Kidney capillary endothelial cell (primary cell): ENCODE results near the gene SGMS1.
"Not testable (repeated sequence)": the region's sequence is repeated elsewhere in the genome, so short reads cannot be mapped to it uniquely, and the experiment has no call there.

Source experiments
- DNase-seq: peaks from one replicate; pipeline ENCODE4 v3.0.0-alpha.2; 2018; ENCODE audit warnings: low spot score

Gene SGMS1

GRCh38 chr10:50556237-50557120 is 67.3 kb downstream of the SGMS1 start:
- DNase-seq, result no peak

- DNase-seq, result no peak
These were observed 68.7 kb downstream of the SGMS1 start for GRCh38 chr10:50554995-50555568.

GRCh38 chr10:50554376-50554994 is 69.3 kb downstream of the SGMS1 start:
- DNase-seq, result no peak

GRCh38 chr10:50552771-50553535 is 70.8 kb downstream of the SGMS1 start:
- DNase-seq, result no peak

GRCh38 chr10:50552308-50552707 is 71.4 kb downstream of the SGMS1 start:
- no peak for DNase-seq

- no peak for DNase-seq
These were observed 71.9 kb downstream of the SGMS1 start for GRCh38 chr10:50551894-50552293.

GRCh38 chr10:50550291-50550839 is 73.4 kb downstream of the SGMS1 start:
- no peak for DNase-seq

GRCh38 chr10:50549186-50549585 is 74.6 kb downstream of the SGMS1 start:
- DNase-seq, result not testable (repeated sequence)

GRCh38 chr10:50548481-50548880 is 75.3 kb downstream of the SGMS1 start:
- not testable (repeated sequence) for DNase-seq

GRCh38 chr10:50546287-50546686 is 77.5 kb downstream of the SGMS1 start:
- not testable (repeated sequence) for DNase-seq

GRCh38 chr10:50545846-50546245 is 77.9 kb downstream of the SGMS1 start:
- no peak for DNase-seq

- DNase-seq, result no peak
These were observed 78.8 kb downstream of the SGMS1 start for GRCh38 chr10:50544857-50545429.

- DNase-seq, result no peak
These were observed 79.5 kb downstream of the SGMS1 start for GRCh38 chr10:50544095-50544856.

- no peak for DNase-seq
These were observed 80.9 kb downstream of the SGMS1 start for GRCh38 chr10:50542871-50543270.

GRCh38 chr10:50541921-50542320 is 81.8 kb downstream of the SGMS1 start:
- no peak for DNase-seq

- DNase-seq, result no peak
These were observed 82.4 kb downstream of the SGMS1 start for GRCh38 chr10:50541317-50541716.

GRCh38 chr10:50540826-50541122 is 83.0 kb downstream of the SGMS1 start:
- DNase-seq, result no peak

- no peak for DNase-seq
These were observed 83.5 kb downstream of the SGMS1 start for GRCh38 chr10:50540069-50540825.

- peak; percentile 41 for DNase-seq
These were observed 85.0 kb downstream of the SGMS1 start for GRCh38 chr10:50538555-50539398.
